ENCODE results near the gene MAP7.

DNA sequence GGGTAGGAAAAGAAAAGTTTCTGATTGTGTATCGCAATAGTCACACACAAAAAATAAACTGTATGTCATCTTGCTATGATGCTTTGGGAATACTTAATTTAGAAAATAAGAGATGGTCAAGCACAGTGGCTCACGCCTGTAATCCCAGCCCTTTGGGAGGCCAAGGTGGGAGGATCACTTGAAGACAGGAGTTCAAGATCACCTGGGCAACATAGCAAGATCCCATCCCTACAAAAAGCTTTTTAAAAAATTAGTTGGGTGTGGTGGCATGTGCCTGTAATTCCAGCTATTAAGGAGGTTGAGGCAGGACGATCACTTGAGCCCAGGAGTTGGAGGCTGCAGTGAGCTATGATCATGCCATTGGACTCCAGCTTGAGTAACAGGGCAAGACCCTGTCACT lies 27.6 kb downstream of the MAP7 start:
- TF ChIP-seq, protein P1, sequence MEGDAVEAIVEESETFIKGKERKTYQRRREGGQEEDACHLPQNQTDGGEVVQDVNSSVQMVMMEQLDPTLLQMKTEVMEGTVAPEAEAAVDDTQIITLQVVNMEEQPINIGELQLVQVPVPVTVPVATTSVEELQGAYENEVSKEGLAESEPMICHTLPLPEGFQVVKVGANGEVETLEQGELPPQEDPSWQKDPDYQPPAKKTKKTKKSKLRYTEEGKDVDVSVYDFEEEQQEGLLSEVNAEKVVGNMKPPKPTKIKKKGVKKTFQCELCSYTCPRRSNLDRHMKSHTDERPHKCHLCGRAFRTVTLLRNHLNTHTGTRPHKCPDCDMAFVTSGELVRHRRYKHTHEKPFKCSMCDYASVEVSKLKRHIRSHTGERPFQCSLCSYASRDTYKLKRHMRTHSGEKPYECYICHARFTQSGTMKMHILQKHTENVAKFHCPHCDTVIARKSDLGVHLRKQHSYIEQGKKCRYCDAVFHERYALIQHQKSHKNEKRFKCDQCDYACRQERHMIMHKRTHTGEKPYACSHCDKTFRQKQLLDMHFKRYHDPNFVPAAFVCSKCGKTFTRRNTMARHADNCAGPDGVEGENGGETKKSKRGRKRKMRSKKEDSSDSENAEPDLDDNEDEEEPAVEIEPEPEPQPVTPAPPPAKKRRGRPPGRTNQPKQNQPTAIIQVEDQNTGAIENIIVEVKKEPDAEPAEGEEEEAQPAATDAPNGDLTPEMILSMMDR (IDR thresholded peaks at IDR 0.05), result no peak
- no peak for TF ChIP-seq POLR2A (IDR thresholded peaks at IDR 0.05)

All from heart left ventricle (tissue), 13 donors.